ENCODE results near the gene RNF217. TPM values are rescaled to one million over a fixed set of nuclear protein-coding genes. Genes with fewer than 3 reads are reported as not detected.

Gene RNF217
- total and polyA plus RNA-seq, 2 of the 13 experiments (the other 11 are each of a cell fraction or from before 2014, with no cell fraction given), result 2.2 to 2.4 TPM

- TF ChIP-seq, protein P1, sequence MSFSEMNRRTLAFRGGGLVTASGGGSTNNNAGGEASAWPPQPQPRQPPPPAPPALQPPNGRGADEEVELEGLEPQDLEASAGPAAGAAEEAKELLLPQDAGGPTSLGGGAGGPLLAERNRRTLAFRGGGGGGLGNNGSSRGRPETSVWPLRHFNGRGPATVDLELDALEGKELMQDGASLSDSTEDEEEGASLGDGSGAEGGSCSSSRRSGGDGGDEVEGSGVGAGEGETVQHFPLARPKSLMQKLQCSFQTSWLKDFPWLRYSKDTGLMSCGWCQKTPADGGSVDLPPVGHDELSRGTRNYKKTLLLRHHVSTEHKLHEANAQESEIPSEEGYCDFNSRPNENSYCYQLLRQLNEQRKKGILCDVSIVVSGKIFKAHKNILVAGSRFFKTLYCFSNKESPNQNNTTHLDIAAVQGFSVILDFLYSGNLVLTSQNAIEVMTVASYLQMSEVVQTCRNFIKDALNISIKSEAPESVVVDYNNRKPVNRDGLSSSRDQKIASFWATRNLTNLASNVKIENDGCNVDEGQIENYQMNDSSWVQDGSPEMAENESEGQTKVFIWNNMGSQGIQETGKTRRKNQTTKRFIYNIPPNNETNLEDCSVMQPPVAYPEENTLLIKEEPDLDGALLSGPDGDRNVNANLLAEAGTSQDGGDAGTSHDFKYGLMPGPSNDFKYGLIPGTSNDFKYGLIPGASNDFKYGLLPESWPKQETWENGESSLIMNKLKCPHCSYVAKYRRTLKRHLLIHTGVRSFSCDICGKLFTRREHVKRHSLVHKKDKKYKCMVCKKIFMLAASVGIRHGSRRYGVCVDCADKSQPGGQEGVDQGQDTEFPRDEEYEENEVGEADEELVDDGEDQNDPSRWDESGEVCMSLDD (CRISPR knock-in tag; IDR thresholded peaks at IDR 0.05; ENCODE audit: borderline replicate concordance), result no peak
- TF ChIP-seq HNRNPLL (IDR thresholded peaks at IDR 0.05; ENCODE audit: low read depth, low read length, poor library complexity, severe bottlenecking), result peak; percentile 20
- no peak for TF ChIP-seq MAF1 (CRISPR knock-in tag; IDR thresholded peaks at IDR 0.05; ENCODE audit: borderline replicate concordance)
- TF ChIP-seq, protein P2, sequence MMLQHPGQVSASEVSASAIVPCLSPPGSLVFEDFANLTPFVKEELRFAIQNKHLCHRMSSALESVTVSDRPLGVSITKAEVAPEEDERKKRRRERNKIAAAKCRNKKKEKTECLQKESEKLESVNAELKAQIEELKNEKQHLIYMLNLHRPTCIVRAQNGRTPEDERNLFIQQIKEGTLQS (CRISPR knock-in tag; IDR thresholded peaks at IDR 0.05), result no peak
Observed at GRCh38 chr6:124962639-124963415, 590 bp downstream of the RNF217 start (continued).

DNA sequence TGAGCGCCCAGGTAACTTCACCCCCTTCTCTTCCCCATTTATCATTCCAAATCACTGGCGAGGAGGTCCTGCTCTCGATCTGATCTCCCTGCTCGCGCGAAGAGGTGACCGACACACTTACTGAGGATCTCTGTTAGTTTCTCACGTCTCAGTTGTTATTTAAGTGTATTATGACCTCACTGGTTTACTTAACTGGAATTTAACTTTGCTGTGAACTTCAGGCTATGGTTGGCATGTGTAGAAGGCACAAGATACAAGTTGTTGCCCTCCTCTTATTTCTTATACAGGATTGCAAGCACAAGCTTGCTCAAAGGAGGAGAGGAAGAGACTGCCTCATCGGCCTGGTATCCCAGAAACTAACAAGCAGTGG is 1.2 kb downstream of the RNF217 start:
- peaks cover 16% of the 10 kb centered on the region for H3K4me1 ChIP-seq (ENCODE audit: insufficient read depth, low read length)
- H3K4me3 ChIP-seq (replicated peaks in 1 of 3; ENCODE audit: insufficient read depth in 1 of 3, low read depth in 2 of 3, low read length in 3 of 3), result peak overlapping the region; percentile 17 to 70 (median 63); a peak in 5 of 6 replicates
- POLR2A ChIA-PET, result no interaction called here
- ATAC-seq (no peak), FAIRE-seq (peak; percentile 4), DNase-seq (ENCODE audit: low spot score) (no peak)
- CTCF ChIA-PET (ENCODE audit: low intra/inter-chr PET ratio, low total read pairs), result no interaction called here
- peak overlapping the region; percentile 48; the same call in 1 of the 2 replicates for H3K9ac ChIP-seq (ENCODE audit: insufficient read depth, low read depth, low read length)
- peak overlapping the region; percentile 60 for H3K4me2 ChIP-seq (ENCODE audit: low read depth, low read length)
- no peaks in the 10 kb centered on the region; the same call in 1 of the 2 replicates for H4K20me1 ChIP-seq (ENCODE audit: insufficient read depth, low read length)
- H3K36me3 ChIP-seq (replicated peaks in 1 of 2; ENCODE audit: control insufficient read depth in 1 of 2, insufficient read depth in 2 of 2, low read length in 2 of 2), result no peaks in the 10 kb centered on the region
- H3K79me2 ChIP-seq (ENCODE audit: insufficient read depth, low read length), result no peaks in the 10 kb centered on the region
- H3K27me3 ChIP-seq (ENCODE audit: control insufficient read depth in 1 of 2, insufficient read depth in 2 of 2, low read length in 2 of 2), result peaks cover 0 to 12% of the 10 kb centered on the region in 2 experiments; a peak in 2 of 5 replicates
- peak overlapping the region; percentile 16 for H3K27ac ChIP-seq (ENCODE audit: extremely low read length, insufficient read depth, low read length)
- no peak overlapping the region for H2AFZ ChIP-seq (ENCODE audit: low read length)
- intact Hi-C loops (cut with micrococcal nuclease; ENCODE audit: unreplicated experiment), result loop anchor here (5.0 to 10.0 kb wide), 3 partner anchors 121 to 189 kb away; partner anchors contain the start of gene TPD52L1
- in situ Hi-C loops (cut with HindIII; ENCODE audit: extremely low pct_ligation_motif_present, low pct_unique_long_range_greater_than_20kb), result no loop called here
- no TSS peak for BruUV-seq (replicated peaks)
- no peaks in the 10 kb centered on the region for H3K9me3 ChIP-seq (ENCODE audit: low read length)
- 38% methylated on average over 9 of the region's 9 CpGs for WGBS (ENCODE audit: low lambda C conversion rate)
- TF ChIP-seq SP140L (CRISPR knock-in tag; IDR thresholded peaks at IDR 0.05; ENCODE audit: borderline replicate concordance), result no peak
- no peak for TF ChIP-seq NR2C2 (CRISPR knock-in tag; IDR thresholded peaks at IDR 0.05; ENCODE audit: borderline replicate concordance)
- TF ChIP-seq XBP1 (CRISPR knock-in tag; IDR thresholded peaks at IDR 0.05), result no peak
- no peak for TF ChIP-seq ZNF362 (CRISPR knock-in tag; IDR thresholded peaks at IDR 0.05; ENCODE audit: borderline replicate concordance)
- TF ChIP-seq PHF21A (CRISPR knock-in tag; IDR thresholded peaks at IDR 0.05), result 0 out of 2 replicates have a peak, but pooled peaks have one; percentile 1
- TF ChIP-seq GATAD1 (CRISPR knock-in tag; IDR thresholded peaks at IDR 0.05), result no peak
- TF ChIP-seq KDM4B (CRISPR knock-in tag; IDR thresholded peaks at IDR 0.05), result no peak
- TF ChIP-seq HES4 (CRISPR knock-in tag; IDR thresholded peaks at IDR 0.05; ENCODE audit: borderline replicate concordance), result no peak
- TF ChIP-seq HMGXB4 (CRISPR knock-in tag; IDR thresholded peaks at IDR 0.05; ENCODE audit: borderline replicate concordance in 1 of 2, low read depth in 1 of 2), result no peak
- no peak for TF ChIP-seq ZNF614 (CRISPR knock-in tag; IDR thresholded peaks at IDR 0.05; ENCODE audit: borderline replicate concordance)
- TF ChIP-seq TEAD3 (CRISPR knock-in tag; optimal IDR thresholded peaks at IDR 0.05; ENCODE audit: borderline replicate concordance), result no peak
- no peak for TF ChIP-seq SALL1 (CRISPR knock-in tag; IDR thresholded peaks at IDR 0.05)

All from HepG2 (cell line).